C4-2B (cell line): ENCODE data around the gene MT1B.

Source experiments
- ZFX ChIP-seq: fragments of 450-650 bp; IDR thresholded peaks from 2 replicates; pipeline ENCODE4 v1.6.1; 2017
- TF ChIP-seq, protein P1 (sequence below): fragments of 450-650 bp; conservative IDR thresholded peaks from 2 replicates; pipeline ENCODE4 v1.5.1; 2017; ENCODE audit warnings: mild to moderate bottlenecking

DNA sequence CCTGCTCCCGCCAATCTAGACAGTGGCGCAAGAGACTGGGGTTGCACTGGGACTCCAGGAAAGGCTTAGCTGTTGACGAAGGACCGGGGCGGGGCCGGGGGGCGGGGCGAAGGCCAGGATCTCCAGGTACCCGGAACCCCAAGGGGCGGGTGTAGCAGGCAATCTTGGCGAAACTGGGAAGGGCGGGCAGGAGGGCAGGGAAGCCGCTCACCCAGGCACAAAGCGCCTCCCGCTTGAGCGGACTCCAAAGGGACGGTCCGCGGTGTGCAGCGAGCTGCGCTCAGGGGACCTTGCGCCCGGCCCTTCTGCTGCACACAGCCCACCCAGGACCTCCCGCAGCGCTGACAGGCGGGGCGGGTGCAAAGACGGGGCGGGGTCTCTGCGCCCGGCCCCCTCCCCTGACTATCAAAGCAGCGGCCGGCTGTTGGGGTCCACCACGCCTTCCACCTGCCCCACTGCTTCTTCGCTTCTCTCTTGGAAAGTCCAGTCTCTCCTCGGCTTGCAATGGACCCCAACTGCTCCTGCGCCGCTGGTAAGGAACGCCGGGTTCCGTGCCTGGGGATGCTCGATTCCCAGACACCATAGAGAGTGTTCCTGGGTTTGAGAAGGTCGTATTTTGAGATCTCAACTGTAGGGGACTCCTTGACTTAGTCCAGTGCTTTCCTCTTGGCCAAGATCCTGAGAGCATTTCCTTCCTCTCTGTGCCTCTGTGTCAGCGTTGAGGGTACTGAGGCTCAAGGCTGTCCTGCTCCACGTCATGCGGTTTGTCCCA lies 6.1 kb downstream of the MT1B start, which contains the start of gene MT1F:
- TF ChIP-seq, protein P1, sequence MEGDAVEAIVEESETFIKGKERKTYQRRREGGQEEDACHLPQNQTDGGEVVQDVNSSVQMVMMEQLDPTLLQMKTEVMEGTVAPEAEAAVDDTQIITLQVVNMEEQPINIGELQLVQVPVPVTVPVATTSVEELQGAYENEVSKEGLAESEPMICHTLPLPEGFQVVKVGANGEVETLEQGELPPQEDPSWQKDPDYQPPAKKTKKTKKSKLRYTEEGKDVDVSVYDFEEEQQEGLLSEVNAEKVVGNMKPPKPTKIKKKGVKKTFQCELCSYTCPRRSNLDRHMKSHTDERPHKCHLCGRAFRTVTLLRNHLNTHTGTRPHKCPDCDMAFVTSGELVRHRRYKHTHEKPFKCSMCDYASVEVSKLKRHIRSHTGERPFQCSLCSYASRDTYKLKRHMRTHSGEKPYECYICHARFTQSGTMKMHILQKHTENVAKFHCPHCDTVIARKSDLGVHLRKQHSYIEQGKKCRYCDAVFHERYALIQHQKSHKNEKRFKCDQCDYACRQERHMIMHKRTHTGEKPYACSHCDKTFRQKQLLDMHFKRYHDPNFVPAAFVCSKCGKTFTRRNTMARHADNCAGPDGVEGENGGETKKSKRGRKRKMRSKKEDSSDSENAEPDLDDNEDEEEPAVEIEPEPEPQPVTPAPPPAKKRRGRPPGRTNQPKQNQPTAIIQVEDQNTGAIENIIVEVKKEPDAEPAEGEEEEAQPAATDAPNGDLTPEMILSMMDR = no peak
- TF ChIP-seq ZFX = no peak
